KOPT-K1 (cell line): ENCODE data around the gene ASTN2.

Experiments
- H3K27ac ChIP-seq: fragments of 200-600 bp; sonication (generic); 2 replicates; pipeline ENCODE4 v1.5.1; 2016; ENCODE audit warnings: antibody characterized with exemption, mild to moderate bottlenecking, low read depth, low read length; ENCODE audit not compliant: poor library complexity, severe bottlenecking
- H3K36me3 ChIP-seq: fragments of 200-600 bp; sonication (generic); 2 replicates; pipeline ENCODE4 v1.5.1; 2017; ENCODE audit warnings: antibody characterized with exemption, mild to moderate bottlenecking, low read length, moderate library complexity; ENCODE audit not compliant: insufficient read depth
- H3K9me3 ChIP-seq: fragments of 200-600 bp; sonication (generic); 2 replicates; pipeline ENCODE4 v1.5.1; 2017; ENCODE audit warnings: antibody characterized with exemption, low read length, mild to moderate bottlenecking; ENCODE audit not compliant: insufficient read depth, poor library complexity, severe bottlenecking

The ASTN2 gene

GRCh38 chr9:117278020-117278419 is 136.8 kb downstream of the ASTN2 start:
- Histone ChIP-seq H3K27ac (no peak overlapping the region), H3K36me3 (no peaks in the 10 kb centered on the region), H3K9me3 (no peaks in the 10 kb centered on the region)

DNA sequence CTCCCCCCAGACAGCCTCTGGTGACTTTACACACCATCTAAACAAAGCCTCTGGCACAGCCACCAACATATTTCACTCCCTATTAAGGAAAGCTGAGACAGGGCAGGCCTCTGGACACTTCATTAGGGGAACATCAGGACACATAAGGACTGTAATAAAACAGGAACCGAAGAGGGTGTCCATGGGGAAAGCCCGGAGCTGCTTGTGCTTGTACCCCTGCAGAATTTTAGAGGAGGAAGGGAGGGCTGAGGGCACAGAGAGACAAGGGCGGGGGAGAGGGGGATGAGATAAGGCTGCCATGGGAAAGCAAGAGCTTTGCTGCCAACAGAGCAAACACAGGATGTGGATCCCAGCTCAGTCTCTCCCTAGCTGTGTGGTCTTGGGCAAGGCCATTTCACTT is 138.4 kb downstream of the ASTN2 start:
- Histone ChIP-seq H3K36me3 (no peaks in the 10 kb centered on the region), H3K9me3 (no peaks in the 10 kb centered on the region)

DNA sequence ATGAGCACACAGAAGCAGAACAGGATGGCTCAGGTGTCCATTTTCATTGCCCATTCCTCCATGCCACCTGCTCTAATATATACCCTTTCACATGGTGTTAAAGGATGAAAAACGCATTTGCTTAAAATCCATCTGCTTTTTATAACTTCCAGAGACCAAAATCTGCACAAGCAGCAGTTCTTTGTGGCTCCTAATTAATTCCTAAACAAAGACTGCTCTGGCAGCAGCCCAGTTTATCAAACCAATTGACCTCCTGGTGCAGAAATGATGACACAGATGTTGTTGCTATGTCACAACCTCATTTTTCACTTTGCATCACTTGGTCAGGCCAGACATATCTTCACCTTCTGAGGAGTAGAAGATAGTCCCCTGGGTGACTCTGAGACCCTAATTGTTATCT is 141.2 kb downstream of the ASTN2 start:
- Histone ChIP-seq H3K27ac (no peak overlapping the region), H3K36me3 (no peaks in the 10 kb centered on the region), H3K9me3 (no peaks in the 10 kb centered on the region)

More for the DNA sequence above, 138.4 kb downstream of the ASTN2 start:
- no peak overlapping the region for H3K27ac ChIP-seq

DNA sequence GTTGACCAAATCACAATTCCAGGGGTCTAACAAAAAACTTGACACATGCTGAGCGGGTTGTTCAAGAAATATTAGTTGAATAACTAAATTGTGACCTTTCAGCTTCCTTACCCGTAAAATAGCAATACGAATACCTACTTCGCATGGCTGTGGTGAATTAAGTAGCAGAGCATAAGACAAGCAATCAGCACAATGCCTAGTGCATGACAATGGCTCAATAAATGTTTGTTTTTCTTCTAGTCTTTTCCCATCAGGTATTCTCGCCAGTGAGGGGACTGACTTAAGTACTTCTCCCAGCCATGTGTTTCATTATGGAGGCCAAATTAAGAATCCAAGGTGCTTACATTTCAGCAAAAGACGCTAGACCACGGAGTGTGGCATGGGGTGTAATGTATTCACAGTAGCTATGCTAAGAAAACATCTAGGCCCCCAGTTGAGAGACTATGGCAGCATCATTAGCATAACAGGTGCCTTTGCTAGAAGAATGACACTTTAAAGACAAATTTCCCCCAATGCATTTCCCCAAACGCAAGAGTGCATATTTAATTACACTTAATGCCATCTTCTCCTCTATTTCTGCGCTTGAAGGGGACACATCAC is 145.9 kb downstream of the ASTN2 start:
- no peaks in the 10 kb centered on the region for H3K36me3 ChIP-seq
- no peaks in the 10 kb centered on the region for H3K9me3 ChIP-seq
- no peak overlapping the region for H3K27ac ChIP-seq

DNA sequence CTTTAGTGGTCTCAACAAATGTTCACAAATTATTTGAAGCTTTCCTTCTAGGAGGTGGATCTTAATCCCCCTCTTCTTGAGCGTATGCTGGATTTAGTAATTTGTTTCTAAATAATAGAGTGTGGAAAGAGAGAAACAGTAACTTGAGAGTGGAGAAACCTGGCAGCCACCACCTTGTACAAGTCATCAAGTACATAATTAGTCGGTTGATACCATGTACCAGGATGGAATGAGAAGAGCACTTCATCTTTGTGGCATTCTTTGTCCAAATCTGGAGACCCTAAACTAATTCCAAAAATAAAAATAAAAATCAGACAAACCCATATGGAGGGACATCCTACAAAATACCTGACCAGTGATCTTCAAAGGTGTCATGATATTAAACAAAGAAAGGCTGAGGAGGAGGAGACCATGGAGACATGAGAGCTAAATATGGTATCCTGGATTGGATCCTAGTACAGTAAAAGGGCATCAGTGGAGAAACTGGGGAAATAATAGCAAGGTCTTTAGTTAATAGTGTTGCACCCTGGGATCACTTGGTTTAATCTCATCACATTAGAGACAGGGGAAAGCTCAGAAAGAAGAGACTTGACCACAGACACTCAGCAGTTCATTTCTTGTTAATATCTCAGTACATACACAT is 147.9 kb downstream of the ASTN2 start:
- no peaks in the 10 kb centered on the region for H3K9me3 ChIP-seq
- H3K36me3 ChIP-seq: no peaks in the 10 kb centered on the region
- no peak overlapping the region for H3K27ac ChIP-seq

DNA sequence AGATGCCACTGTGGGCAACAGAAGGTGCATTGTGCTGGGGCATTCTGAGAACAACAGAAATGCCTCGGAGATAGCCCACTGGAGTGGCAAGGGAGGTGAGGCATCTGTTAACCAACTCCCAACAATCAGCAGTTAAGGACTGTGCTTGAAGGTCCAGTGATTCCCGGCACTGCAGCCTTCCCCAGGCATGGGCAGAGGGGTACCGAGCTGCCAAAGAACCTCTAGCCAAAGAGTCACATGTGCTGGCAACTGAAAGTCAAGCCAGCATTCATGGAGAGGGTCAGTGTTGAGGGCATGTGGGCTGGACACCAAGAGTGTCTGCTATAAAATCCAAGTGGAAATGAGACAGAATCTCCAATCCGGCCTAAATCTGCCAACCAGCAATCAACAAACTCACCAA is 149.6 kb downstream of the ASTN2 start:
- H3K36me3 ChIP-seq: no peaks in the 10 kb centered on the region
- no peaks in the 10 kb centered on the region for H3K9me3 ChIP-seq
- H3K27ac ChIP-seq: no peak overlapping the region

GRCh38 chr9:117258184-117258866 is 156.5 kb downstream of the ASTN2 start:
- Histone ChIP-seq H3K36me3 (no peaks in the 10 kb centered on the region), H3K9me3 (no peaks in the 10 kb centered on the region), H3K27ac (no peak overlapping the region)

GRCh38 chr9:117253261-117253660 is 161.6 kb downstream of the ASTN2 start:
- H3K36me3 ChIP-seq: no peaks in the 10 kb centered on the region
- H3K9me3 ChIP-seq: no peaks in the 10 kb centered on the region
- H3K27ac ChIP-seq: no peak overlapping the region

GRCh38 chr9:117250610-117251215 is 164.1 kb downstream of the ASTN2 start:
- no peaks in the 10 kb centered on the region for H3K9me3 ChIP-seq
- no peak overlapping the region for H3K27ac ChIP-seq
- no peaks in the 10 kb centered on the region for H3K36me3 ChIP-seq

- no peaks in the 10 kb centered on the region for H3K9me3 ChIP-seq
- no peak overlapping the region for H3K27ac ChIP-seq
- no peaks in the 10 kb centered on the region for H3K36me3 ChIP-seq
Measured at GRCh38 chr9:117249799-117250198, 165.1 kb downstream of the ASTN2 start.

GRCh38 chr9:117247266-117247665 is 167.6 kb downstream of the ASTN2 start:
- no peak overlapping the region for H3K27ac ChIP-seq
- no peaks in the 10 kb centered on the region for H3K36me3 ChIP-seq
- no peaks in the 10 kb centered on the region for H3K9me3 ChIP-seq

DNA sequence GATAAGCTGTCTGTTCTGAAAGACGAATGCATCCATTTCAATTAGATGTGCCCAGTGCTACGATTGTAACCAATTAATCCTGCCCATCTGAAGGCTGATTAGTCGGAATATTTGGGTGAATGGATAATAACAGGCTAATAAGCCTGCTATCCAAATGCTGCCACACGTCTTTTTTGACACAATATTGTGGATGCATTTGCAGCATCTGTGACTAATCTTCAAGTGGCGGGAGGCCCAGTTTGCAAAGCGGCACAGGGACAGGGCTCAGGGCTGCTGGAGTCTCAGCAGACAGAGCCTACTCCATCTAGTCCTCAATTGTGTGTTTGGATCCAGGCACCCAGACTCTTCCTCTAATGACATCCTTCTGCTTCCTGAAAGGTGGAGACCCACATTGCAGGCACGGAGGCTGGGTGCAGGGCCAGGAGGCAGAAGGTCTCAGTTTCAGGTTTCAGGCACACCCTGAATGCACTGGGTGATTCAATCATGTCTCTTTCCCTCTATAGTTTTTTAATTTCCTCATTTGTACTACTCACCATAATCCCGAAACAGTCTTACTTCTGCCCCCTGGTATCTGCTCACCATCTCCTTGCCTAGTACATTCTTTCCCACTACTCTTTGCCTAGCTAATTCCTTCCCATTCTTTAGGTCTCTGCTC is 169.6 kb downstream of the ASTN2 start:
- H3K36me3 ChIP-seq: no peaks in the 10 kb centered on the region
- H3K9me3 ChIP-seq: no peaks in the 10 kb centered on the region
- H3K27ac ChIP-seq: no peak overlapping the region

- H3K36me3 ChIP-seq: no peaks in the 10 kb centered on the region
- no peaks in the 10 kb centered on the region for H3K9me3 ChIP-seq
- H3K27ac ChIP-seq: no peak overlapping the region
Measured at GRCh38 chr9:117242082-117242481, 172.8 kb downstream of the ASTN2 start.

DNA sequence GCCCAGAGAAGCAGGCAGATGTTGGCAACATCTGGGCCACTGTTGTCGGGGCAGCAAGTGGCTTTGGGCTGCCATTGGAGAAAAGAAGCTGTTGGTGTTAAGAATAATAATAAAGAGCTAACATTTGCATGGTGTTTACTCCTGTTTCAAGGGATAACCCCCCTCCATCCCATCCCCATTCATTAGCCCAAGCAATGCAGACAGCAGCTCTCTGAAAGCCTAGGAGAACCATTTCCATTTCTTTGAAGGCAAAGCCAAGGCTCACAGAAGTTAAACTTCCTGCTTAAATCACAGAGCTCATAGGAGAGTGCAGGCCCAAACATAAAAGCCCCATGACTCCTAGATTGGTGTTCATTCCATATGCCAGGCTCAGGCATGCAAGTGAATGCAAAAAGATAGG is 175.4 kb downstream of the ASTN2 start:
- Histone ChIP-seq H3K36me3 (no peaks in the 10 kb centered on the region), H3K27ac (no peak overlapping the region), H3K9me3 (no peaks in the 10 kb centered on the region)

DNA sequence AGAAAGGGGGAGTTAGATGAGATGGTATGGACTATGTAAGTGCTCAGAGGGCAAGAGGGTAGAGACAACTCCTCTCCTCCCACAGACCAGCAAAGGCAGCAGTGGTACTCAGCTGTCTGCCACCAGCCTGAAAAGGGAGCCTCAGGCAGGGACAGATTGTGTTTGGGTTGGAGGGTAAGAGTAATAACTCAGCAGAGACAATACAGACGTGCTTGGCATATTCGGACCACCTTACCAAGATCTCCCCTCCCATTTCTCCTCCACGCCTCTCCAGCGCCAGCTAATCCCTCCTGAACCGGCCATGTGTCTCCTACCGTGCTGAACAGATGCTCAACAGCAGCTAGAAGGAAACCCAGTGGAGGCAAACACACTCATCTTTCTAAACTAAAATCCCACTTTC is 180.8 kb downstream of the ASTN2 start:
- Histone ChIP-seq H3K27ac (no peak overlapping the region), H3K36me3 (no peaks in the 10 kb centered on the region), H3K9me3 (no peaks in the 10 kb centered on the region)
